ENCODE measurements around the gene CBX7.

Gene CBX7

DNA sequence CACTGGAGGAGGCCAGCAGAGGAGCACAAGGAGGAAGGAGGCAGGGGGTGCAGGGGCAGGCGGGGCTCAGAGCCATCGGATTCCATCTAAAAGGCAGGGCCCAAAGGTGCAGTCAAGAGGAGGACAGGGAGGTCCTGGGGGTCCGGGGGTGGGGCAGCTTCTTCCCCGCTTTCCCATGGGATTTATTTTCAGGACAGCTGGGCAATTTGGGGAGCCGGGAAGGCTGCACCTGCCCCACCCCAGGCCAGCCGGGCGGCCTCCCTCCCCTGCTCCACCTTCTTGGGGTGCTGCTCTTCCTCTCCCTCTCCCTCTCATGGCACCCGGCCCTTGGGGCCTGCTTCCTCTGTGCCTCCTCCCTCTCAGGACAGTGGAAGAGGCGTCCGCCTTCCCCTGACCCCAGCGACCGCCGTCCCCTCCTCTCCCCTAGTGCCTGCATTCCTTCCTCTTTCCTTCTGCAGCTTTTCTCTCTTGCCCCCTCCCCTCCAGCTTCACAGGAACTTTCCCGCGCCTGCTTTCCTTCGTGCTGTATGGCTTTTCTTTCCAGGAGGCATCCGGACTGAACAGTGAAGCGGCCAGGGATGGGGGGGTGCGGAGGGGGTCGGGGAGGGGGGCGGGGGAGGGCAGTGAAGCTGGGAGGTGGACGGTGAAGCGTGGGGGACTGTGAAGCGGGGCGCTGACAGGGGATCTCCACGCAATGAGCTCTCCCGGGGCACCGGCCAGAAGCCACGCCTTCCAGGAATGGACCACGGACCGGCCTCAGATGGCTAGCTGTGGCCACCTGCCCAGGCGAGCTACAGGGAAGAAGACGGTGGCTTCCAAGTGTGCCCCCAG lies 28.5 kb downstream of the CBX7 start:
- no peak for DNase-seq (ENCODE audit: low read depth)

DNA sequence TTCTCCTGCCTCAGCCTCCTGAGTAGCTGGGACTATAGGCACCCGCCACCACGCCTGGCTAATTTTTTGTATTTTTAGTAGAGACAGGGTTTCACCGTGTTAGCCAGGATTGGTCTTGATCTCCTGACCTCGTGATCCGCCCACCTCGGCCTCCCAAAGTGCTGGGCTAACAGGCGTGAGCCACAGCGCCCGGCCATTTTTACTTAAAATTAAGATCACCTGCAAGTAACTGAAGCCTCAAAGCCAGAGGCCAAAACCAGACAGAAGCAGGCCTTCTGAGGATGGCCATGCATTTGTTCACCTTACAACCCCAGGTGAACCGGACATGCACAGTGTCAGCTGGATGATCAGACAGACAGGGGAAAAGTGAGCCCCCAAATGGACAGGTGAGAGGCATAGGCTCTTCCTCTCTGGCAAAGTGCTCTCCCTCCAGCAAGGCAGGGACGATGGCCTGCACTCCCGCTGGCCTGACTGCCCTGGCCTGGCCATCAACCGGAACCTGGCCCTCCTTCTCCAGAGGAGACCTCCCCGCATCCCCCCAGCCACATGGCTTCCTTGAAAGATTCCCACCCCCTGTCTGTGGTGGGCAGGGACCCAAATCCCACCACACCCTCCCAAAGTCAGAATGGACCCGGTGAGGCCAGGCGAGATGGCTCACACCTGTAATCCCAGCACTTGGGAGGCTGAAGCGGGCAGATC lies 29.6 kb downstream of the CBX7 start:
- DNase-seq (ENCODE audit: low read depth) = no peak

GRCh38 chr22:39120983-39121382 lies 31.5 kb downstream of the CBX7 start:
- no peak for DNase-seq (ENCODE audit: low read depth)

DNA sequence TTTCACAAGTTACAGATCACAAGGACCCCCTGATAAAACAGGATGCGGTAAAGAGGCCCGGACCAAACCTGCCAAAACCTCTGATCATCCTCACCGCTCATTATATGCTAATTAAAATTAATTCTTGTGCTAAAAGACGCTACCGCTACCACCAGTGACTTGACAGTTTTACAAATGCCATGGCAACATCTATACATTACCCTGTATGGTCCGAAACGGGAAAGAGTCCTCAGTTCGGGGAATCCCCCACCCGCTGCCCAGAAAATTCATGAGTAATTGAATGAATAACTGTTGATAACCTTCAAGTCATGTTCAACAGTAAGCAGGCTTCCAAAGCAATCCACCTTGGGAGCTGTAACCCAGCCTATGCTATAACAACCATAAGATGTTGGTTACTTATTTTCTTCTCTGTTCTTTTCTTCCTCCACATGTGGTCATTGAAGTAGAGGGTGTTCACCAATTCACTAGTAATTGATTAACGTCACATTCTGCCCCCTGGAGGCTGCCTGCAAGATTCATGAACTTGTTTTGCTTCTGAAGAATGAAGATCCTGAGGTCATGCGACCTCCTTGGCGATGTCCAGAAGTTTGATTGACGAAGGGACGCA lies 34.8 kb downstream of the CBX7 start:
- DNase-seq (ENCODE audit: low read depth) = no peak

DNA sequence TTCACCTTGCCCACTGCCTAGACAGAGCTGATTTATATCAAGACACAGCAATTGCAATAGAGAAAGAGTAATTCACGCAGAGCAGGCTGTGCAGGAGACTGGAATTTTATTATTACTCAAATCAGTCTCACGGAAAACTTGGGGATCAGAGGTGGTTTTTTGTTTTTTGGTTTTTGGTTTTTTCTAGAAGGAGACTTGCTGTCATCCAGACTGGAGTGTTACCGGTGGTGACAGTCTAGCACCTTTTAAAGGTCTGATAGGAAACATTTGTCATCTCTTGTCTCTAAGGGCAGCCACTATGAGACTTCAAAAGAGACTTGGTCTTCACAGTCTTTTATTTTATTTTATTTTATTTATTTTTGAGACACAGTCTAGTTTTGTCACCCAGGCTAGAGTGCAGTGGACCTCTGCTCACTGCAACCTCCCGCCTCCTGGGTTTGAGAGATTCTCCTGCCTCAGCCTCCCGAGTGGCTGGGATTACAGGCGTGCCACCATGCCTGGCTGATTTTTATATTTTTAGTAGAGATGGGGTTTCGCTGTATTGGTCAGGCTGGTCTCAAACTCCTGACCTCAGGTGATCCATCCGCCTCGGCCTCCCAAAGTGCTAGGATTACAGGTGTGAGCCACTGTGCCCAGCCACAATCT lies 36.4 kb downstream of the CBX7 start:
- no peak for DNase-seq (ENCODE audit: low read depth)

DNA sequence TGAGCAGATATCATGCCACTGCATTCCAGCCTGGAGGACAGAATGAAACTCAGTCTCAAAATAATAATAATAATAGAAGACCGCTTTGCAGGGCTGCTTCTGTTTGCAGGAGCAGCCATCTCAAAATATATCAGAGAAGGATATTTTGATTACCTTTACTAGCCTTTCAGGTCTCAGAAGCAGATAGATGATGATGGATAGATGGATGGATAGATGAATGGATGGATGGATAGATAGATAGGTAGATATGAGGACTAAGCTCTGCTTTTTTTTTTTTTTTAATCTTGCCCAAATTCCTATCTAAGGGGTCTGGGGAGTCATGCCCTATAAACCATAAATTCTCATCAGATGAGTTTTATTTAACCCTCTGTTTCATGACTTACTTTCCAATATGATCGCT lies 36.9 kb downstream of the CBX7 start:
- DNase-seq (ENCODE audit: low read depth) = no peak

DNA sequence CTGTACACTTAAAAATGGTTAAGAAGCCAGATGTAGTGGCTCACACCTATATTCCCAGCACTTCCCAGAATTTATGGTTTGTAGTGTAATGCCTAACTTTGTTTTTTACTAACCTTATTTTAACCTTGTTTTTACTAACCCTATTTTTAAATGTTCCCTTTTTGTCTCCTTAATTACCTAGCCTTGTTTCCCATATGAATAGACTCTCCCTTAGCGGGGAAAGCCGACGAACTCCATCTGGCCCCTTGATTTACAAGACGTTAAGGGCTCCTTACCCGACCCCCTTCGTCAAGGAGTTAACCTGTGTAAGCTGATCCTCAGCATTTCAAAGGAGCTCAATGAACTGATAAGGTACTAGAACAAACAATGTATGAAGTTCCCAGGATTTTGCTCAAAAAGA lies 38.4 kb downstream of the CBX7 start:
- no peak for DNase-seq (ENCODE audit: low read depth)

DNA sequence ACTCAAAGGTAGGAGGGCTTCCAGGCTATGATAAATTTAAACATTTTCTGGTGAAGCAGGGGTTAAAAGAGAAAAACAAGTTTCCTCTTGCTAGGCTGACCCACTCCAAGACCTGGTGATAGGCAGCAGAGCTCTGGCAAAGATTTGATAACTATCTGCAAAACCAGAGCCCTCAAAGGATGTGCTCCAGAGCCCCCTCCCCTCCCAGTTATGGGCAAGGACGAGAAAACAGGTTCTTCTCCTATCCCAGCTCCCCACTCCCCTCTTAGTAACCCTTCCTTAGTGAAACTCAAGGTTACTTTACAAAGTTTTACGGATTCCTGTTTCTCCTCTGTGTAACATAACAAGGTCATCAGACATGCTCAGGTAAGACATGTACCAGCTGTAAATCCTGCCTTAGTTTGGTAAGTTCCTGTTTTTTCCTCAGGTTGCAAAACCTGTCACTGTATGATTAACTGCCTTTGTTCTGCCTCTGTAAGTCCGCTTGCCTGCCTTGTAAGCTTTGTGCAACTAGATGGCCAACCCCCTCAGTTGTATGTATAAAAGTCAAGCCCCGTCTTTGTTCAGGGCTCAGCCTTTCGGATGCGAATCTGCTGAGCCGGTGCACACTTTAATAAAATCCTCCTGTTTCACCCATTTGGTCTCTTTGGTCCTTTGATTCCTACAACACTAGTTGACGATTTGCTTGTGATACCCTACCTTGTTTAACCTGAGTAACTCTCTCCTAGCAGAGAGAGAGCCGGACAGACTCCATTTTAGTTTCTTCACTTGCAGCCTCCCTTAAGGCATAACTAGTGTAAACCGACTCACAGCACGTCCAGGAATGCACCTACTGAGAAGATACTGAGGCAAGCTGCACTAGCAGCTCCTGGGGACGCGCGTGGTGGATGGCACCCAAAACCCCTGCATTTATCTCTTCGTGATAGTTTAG lies 41.6 kb downstream of the CBX7 start:
- no peak for DNase-seq (ENCODE audit: low read depth)

DNA sequence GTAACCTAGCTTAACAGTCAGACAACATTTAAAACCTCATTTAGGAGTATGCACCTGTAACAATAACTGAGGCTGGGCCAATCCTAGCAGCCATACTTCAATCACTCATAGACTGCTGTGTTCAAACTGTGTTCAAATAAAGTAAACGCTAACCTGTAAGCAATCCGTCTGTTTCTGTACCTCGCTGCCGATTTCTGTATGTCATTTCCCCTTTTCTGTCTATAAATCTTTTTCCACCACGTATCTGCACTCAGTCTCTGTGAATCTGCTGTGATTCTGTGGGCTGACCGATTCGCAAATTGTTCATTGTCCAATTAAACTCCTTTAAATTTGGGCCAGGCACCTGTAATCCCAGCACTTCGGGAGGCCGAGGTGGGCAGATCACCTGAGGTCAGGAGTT lies 43.1 kb downstream of the CBX7 start:
- no peak for DNase-seq (ENCODE audit: low read depth)

DNA sequence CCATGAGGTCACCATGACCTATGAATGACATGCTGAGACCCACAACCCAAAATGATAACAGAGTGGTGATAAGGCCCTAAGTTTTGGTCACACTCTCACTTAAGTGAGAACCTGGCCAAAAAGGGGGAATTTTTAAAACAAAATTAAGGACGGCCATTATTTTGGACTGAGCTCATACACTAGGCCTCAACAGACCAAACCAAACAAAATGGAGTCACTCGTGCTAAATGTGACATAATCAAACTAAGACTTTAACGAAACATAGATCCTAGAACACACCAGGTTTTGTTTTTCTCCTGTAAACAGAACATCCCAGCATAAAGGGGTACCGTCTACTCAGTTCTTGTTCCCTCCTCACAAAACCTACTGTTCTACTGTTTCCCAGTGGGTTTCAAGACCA lies 44.0 kb downstream of the CBX7 start:
- DNase-seq (ENCODE audit: low read depth) = no peak

GRCh38 chr22:39106326-39106725 lies 46.2 kb downstream of the CBX7 start:
- no peak for DNase-seq (ENCODE audit: low read depth)

DNA sequence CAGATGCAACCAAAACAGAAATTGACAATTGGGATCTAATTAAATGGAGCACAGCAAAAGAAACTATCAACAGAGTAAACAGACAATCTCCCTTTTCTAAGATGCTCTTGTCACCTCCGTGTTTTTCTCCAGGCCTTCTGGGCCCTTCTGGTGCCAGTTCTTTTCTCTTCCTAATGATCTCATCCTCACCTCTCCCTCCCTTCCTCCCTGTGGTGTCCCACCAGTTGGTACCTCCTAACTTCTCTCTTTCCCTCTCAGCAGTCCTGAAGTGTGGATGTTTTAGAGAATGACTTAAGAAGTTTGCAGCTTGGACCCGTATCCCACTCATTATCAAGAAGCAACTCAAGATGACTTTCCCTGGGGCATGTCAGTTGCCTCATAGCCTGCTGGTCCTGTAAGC lies 49.0 kb downstream of the CBX7 start:
- DNase-seq (ENCODE audit: low read depth) = no peak

DNA sequence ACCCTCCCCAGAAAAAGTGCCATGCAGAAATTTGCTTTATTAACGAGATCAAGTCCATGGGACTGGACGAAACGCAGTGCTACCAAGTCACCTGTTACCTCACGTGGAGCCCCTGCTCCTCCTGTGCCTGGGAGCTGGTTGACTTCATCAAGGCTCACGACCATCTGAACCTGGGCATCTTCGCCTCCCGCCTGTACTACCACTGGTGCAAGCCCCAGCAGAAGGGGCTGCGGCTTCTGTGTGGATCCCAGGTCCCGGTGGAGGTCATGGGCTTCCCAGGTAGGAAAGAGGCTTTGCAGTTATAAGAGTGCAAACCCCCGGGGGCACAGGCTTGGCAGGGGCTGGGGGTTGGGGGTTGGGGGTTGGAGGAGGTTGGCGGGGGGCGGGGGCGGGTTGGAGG lies 51.3 kb downstream of the CBX7 start:
- no peak for DNase-seq (ENCODE audit: low read depth)

GRCh38 chr22:39098576-39098975 lies 53.9 kb downstream of the CBX7 start:
- DNase-seq (ENCODE audit: low read depth) = no peak

GRCh38 chr22:39098026-39098425 lies 54.5 kb downstream of the CBX7 start:
- DNase-seq (ENCODE audit: low read depth) = no peak

- DNase-seq (ENCODE audit: low read depth) = no peak
Observed at GRCh38 chr22:39097098-39098020, 55.1 kb downstream of the CBX7 start, which contains the start of gene APOBEC3H. APOBEC3H (plus strand) TSS chr22:39097244; CDS start chr22:39100279, 3,035 bp downstream.

GRCh38 chr22:39095971-39096370 lies 56.5 kb downstream of the CBX7 start:
- DNase-seq (ENCODE audit: low read depth) = no peak

- DNase-seq (ENCODE audit: low read depth) = no peak
Observed at GRCh38 chr22:39094717-39095389, 57.6 kb downstream of the CBX7 start.

DNA sequence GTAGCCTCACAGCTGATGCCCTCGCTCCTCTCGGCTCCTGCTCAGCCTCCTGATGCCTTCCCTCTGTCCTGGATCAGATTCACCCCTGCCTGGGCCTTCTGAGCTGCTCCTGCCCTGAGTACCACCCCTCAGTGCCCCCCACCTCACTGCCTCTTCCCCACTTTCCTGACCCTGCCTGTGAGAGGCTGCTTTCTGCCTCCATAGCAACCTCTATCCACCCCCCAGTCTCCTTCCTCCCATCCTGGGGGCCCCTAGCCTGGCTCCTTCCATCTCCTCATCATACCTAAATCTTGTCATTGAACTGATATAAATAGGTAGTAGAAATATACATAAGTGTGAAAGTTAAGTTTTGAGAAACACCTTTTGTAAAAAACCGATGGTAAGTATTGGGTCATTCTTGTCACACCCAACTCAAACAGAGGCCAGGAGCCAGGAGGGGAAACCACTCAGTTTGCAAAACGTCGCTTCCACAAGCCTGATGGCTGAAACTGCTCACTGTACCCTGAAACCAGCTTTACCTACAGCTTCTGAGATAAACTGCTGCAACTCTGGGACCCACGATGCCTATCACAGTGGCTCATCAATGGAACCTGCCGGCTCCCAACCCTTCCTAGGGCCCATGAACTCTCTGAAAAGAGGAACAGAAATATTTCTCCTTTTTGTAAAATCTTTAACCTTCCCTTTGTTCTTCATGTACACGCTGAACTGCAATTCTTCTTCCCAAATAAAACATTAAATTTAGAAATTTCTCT lies 60.2 kb downstream of the CBX7 start:
- no peak for DNase-seq (ENCODE audit: low read depth)

Measured in non-pigmented ciliary epithelial cell (primary cell).